Dermis blood vessel endothelial cell (primary cell): ENCODE measurements around the gene CAPN3. TPM values are rescaled to one million over a fixed set of nuclear protein-coding genes. Genes with fewer than 3 reads are reported as not detected.

Experiments used
- DNase-seq: peaks from one replicate; pipeline ENCODE4 v3.0.0; 2010
- total RNA-seq: library from RNA; depleted of rRNA; stranded (reverse); fragments of >200 nt; gene quantifications from 2 replicates; pipeline ENCODE4 v1.2.3, GENCODE V29; 2014

CAPN3 gene
- total RNA-seq, 1 donor from 2014 or later: 2.4 TPM

GRCh38 chr15:42358141-42358540 lies 1.2 kb upstream of the CAPN3 start:
- DNase-seq: no peak

DNA sequence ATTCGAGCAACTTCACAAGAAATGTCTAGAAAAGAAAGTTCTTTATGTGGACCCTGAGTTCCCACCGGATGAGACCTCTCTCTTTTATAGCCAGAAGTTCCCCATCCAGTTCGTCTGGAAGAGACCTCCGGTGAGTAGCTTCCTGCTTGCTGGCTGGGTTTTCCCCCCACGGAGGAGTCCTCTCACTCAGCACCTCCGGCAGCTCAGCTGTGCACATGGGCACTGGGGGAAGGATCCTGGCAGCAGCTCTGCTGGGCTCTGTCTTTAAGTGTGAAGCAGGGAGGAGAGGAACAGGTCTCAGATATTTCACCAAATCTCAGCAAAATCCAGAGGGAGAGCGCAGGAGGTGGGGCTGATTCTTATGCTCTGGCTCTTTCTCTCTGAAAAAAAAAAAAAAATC lies 684 bp downstream of the CAPN3 start:
- peak; percentile 5 for DNase-seq

- DNase-seq: no peak
These were observed 1.3 kb downstream of the CAPN3 start for GRCh38 chr15:42360535-42361112.

- no peak for DNase-seq
These were observed 4.2 kb downstream of the CAPN3 start for GRCh38 chr15:42363487-42363886.

- no peak for DNase-seq
These were observed 4.6 kb downstream of the CAPN3 start for GRCh38 chr15:42363942-42364341.

DNA sequence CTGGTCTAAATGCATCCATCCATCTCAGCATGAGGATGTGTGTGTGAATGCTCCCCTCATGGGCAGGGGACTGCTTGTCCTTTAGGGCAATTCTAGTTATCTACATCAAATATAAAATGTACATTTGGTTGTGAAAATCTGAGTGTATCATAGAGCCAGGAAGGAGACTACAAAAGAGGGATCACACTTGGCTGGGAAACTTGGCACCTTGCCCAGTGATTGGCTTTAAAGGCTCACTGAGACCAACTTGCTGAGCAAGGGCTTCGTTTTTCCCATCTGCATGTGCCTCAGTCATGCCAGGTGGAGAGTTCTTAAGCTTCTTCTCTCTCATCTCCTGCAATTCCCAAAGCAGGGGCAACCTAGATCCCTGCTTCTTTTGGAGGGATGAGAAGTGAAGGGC lies 5.2 kb downstream of the CAPN3 start:
- DNase-seq: peak; percentile 85

DNA sequence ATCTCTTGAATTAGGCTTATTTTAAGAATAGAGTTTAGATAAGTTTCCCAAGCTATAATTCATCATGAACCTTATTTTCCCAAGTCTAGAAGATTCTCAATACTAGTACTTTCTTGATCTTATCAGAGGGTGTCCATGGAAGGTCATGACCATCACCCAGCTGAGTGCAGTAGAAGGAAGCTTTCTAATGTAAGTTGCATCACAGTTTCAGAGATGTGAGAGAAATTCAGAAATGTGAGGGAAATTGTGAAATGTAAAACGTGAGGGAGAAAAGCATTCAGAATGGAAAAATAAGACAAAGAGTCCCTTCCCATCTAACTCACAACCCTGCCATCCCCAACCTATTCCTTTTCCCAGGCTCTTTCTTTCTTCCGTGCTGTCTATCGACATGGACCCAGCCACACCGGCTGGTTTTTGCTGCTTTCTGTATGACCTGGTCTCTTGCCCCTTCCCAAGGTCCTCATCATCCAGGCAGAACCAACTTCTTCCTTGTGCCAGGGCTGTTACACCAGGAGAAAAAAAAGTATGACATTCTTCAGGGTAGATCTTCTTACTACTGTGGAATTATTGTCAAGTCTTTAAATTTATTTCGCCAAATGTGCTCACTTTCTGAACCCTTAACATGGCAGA lies 6.7 kb downstream of the CAPN3 start:
- no peak for DNase-seq

DNA sequence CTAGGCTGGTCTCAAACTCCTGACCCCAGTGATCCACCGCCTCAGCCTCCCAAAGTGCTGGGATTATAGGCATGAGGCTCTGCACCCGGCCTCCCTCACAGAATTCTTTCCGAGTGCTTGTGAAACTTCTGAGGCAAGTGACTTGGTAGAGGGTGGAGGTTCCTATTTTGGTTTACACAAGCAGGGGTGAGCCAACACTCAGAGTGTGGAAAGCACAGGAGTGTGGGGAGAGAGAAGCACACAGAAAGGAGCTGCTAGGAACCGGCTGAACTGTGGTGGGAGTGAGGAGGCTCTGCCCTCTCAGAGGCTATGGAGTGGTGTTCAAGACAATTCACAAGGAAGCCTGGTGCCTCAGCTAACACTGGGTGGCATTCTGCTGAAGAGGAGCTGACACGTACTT lies 7.7 kb downstream of the CAPN3 start:
- DNase-seq: no peak

DNA sequence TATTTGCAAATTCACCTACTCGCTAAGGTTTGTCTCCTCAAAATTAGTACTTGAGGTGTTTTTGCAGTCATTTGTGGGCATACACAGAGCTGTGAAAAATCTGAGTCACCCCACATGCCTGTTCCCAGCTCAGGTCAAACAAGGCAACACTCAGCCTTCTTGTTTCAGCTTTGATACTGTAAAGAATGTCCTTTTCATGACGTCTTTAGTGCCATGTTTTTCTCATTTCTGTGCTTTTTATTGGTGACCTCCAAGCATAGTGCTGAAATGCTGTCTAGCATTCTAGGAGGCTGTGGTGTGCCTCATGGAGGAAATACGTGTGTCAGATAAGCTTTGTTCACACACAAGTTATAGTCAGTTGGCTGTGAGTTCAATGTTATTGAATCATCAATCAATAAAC lies 8.8 kb downstream of the CAPN3 start:
- no peak for DNase-seq

DNA sequence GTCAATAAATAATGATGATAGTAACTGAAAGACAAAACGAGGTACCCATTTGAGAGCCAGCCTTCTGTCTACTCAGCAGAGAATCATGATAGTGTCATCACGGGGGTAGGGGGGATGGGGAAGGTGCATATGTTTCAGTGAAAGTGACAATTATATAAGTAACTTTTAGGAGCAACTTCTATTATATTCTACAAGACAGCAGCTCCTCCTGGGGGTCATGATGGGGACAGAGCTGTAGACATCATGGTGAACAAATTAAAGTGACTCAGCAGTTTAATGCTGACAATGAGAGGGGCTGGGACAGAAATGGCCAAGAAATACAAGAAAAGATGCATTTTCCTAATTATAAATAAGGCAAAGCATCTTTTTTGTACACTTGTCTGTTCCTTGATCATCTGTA lies 11.8 kb downstream of the CAPN3 start:
- peak; percentile 37 for DNase-seq

DNA sequence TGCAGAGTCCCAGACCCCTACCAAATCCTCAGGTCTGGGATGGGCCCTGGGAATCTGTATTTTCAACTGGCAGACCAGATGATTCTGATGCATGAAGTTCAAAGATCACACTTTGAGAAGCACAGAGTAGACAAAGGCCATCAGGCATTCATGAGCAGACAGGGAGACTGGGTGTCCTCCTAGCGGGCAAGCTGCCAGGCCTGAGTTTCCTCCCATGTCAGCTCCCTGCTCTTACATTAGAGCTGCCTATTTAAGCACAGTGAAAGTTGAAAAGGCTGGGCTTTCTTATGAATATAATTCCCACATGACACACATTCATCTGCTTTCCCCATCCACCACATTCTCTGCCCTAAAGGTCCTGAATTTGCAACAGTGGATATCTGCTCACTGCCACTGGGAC lies 14.0 kb downstream of the CAPN3 start:
- peak; percentile 21 for DNase-seq

DNA sequence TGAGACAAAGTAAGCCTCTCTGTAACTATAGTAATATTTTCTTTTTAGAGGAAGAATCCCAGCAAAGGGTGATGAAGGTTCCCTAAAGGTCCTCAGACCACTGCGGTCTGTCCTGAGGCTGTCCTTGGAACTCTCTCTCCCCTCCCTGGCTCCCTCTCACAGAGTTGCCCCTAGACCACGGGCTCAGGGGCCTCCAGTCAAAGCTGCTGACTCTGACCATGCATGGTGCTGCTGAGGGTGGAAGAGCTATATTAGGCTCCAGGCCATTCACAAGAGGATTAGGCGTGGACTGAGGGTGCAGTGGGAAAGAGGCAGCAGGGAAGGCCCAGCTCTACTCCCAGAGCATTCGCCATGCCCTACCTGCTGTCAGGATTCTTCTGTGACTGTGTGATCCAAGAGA lies 14.6 kb downstream of the CAPN3 start:
- DNase-seq: no peak

DNA sequence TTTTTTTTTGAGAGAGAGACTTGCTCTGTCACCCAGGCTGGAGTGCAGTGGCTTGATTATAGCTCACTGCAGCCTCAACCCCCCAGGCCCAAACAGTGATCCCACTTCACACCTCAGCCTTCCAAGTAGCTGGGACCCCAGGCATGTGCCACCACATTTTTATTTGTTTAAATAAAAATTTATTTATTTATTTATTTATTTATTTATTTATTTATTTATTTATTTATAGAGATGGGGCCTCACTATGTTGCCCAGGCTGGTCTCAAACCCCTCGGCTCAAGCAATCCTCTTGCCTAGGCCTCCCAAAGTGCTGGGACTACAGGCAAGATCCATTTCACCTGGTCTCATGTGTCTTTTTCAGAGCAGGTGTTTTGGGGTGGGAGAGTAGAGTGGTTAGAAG lies 15.5 kb downstream of the CAPN3 start:
- no peak for DNase-seq

GRCh38 chr15:42375252-42375651 lies 16.0 kb downstream of the CAPN3 start:
- no peak for DNase-seq

DNA sequence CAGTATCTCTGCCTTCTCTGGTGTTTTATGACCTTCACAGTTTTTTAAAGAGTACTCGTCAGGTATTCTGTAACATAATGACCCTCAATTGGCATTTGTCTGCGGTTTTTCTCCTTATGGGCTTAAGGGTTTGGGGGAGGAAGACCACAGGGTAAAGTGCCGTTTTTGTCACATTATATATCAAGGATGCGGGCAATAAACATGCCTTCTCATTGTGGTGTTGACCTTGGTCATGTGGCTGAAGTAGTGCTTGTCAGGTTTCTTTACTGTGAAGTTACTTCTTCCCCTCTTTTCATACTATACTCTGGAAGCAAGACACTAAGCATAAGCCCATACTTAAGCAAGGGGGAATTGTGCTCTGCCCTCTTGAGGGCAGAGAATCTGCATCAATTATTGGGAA lies 16.6 kb downstream of the CAPN3 start:
- DNase-seq: no peak

- DNase-seq: no peak
These were observed 18.7 kb downstream of the CAPN3 start for GRCh38 chr15:42378011-42378410.

DNA sequence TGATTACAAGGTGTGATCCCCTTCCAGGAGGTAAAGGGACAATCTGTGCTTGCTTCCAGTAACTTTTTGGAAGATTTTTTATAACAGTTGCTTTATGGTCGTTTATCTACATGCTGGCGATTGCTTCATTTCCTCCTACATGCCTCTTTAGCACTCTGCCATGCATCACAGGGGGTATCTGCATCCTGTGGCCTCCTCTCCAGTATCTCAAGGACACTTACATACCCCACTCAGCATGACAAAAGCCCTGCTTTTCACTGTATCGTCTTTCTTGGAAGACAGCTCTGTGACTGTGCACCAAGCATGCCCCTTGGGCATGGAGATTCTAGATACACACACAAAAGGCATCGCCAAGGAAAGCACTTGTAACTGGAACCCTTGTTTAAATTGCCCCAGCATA lies 25.3 kb downstream of the CAPN3 start:
- no peak for DNase-seq

DNA sequence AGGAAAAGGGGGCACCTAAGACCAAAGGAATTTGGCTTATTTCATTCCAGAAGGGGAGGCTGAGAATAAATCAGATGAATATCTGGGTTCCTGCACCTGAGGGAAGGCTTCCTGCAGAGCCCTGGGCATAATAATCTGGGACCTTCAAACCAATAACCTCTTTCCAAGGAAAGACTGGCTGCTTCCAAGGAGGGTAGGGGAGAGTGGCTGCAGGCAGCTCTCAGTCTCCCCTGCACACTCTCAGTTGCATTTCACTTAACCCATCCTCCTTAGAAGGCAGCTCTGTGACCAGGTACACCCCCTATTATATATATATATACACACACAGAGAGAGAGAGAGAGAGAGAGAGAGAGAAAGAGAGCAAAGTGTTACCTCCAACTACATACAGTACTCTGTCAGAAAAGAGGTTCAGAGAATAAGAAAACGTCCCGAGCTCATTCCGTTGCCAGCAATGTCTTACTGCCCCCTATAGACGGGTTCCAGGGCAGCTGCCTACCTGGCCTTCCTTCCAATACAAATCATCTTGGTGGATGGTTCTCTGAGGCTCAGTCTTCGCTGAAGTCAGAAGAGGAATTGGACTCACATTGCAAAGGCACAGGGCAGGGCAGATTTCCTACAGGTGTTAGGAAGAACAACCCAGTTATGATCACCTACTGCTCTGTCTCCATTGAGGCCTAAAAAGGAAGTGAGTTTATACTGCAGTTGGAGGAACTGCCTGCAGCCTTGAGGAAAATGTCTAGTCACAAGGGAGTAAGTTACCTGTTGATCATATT lies 26.1 kb downstream of the CAPN3 start:
- DNase-seq: peak; percentile 78

GRCh38 chr15:42385980-42386700 lies 26.8 kb downstream of the CAPN3 start:
- peak; percentile 17 for DNase-seq

DNA sequence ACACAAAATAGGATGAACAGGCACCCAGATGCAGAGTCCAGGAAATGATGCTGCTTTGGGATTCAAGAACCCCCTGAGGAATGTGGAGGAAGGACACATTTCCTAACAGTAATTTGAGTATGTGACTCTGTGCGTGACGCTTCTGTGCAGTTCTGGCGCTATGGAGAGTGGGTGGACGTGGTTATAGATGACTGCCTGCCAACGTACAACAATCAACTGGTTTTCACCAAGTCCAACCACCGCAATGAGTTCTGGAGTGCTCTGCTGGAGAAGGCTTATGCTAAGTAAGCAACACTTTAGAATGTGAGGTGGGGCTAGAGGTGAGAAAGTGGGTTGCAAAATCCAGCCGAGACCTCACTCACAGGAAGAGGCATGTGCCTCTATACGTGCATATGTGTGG lies 28.3 kb downstream of the CAPN3 start:
- no peak for DNase-seq

DNA sequence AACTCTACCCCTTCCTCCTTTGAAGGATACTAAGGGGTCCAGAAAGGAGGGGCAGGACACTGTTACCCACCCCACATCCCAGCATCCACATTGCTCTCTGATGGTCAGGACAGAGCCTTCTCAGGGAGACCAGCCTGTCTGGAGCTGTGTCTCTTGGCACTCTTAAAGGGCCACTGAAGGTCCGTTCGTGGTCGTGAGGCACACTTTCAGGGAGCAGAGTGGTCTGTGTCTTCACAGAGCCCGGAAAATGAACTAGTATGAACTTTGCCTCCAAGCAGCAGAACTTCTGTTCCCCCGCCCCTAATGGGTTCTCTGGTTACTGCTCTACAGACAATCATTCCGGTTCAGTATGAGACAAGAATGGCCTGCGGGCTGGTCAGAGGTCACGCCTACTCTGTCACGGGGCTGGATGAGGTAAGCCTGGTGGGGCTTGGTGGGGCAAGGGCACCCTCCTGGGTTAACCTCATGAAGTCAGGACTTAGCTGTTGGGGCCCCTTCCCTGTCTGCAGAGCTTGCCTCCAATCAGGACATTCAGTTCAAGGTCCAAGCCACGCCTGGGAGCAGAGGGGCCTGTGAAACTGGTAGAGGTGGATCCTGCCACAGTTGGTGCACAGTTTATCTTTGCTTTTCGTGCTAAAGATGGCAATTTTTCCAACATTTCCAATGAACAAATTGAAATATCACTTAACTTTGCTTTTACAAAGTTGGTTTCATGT lies 33.2 kb downstream of the CAPN3 start:
- DNase-seq: no peak

- no peak for DNase-seq
These were observed 34.8 kb downstream of the CAPN3 start for GRCh38 chr15:42394106-42394505.

GRCh38 chr15:42395838-42396237 lies 36.5 kb downstream of the CAPN3 start:
- DNase-seq: no peak
